ENCODE measurements around the gene GEMIN5. TPM values are rescaled to one million over a fixed set of nuclear protein-coding genes. Genes with fewer than 3 reads are reported as not detected.

Gene GEMIN5
- total RNA-seq, 4 donors from 2014 or later: 19.4 to 27.7 (median 22.9) TPM

- no peak for TF ChIP-seq CTCF (IDR thresholded peaks at IDR 0.05; ENCODE audit: low read depth)
Observed at GRCh38 chr5:154840435-154841272, 97.4 kb downstream of the GEMIN5 start.

Other genes with a start within 250 kb of the GEMIN5 start
- 100 to 1,000 TPM in 2 of 4 donors, 10 to 100 TPM in 2; 77.7 to 172 (median 94.7) TPM for gene LARP1, start 182.8 kb downstream of the GEMIN5 start, total RNA-seq
- gene FAXDC2, start 87.6 kb downstream of the GEMIN5 start, total RNA-seq: 100 to 1,000 TPM in 1 of 4 donors, 10 to 100 TPM in 3; 38.8 to 134 (median 88.4) TPM
- 100 to 1,000 TPM; 101 to 139 (median 125) TPM for gene CNOT8, start 79.6 kb downstream of the GEMIN5 start, total RNA-seq
- gene MRPL22, start 2.9 kb upstream of the GEMIN5 start, total RNA-seq: 10 to 100 TPM; 13.4 to 34.6 (median 19.2) TPM
- under 1 TPM in 2 of 4 donors, not detected in 2; under 0.01 to 0.17 TPM for gene KIF4B, start 75.5 kb upstream of the GEMIN5 start, total RNA-seq